K562 (cell line): ENCODE results near the gene NAT14. TPM values are rescaled to one million over a fixed set of nuclear protein-coding genes. Genes with fewer than 3 reads are reported as not detected.

Source experiments
- CSDE1 ChIP-seq, 2 experiments: fragments of 450-650 bp; IDR thresholded peaks; 2 replicates each; pipeline ENCODE4 v1.6.1; 2016; ENCODE audit warnings: mild to moderate bottlenecking in 1 of 2
- DACH1 ChIP-seq: fragments of 450-650 bp; IDR thresholded peaks from 2 replicates; pipeline ENCODE4 v1.6.1; 2018; ENCODE audit not compliant: partially characterized antibody
- E2F6 ChIP-seq, 2 experiments: IDR thresholded peaks; 2 replicates each; pipeline ENCODE4 v1.6.1; 2011; ENCODE audit warnings: borderline replicate concordance in 1 of 2, control low read depth in 1 of 2, low read depth in 1 of 2, low read length in 1 of 2, mild to moderate bottlenecking in 1 of 2, mixed read lengths in 1 of 2, moderate library complexity in 1 of 2; ENCODE audit not compliant: insufficient read depth in 1 of 2, insufficient read length in 1 of 2, poor library complexity in 1 of 2, severe bottlenecking in 1 of 2; ENCODE audit errors: extremely low read depth in 1 of 2
- HBP1 ChIP-seq: fragments of 450-650 bp; formaldehyde crosslinking; IDR thresholded peaks from 2 replicates; pipeline ENCODE4 v1.4.0; 2022; ENCODE audit warnings: missing genetic modification characterization
- NKRF ChIP-seq: fragments of 450-650 bp; IDR thresholded peaks from 2 replicates; pipeline ENCODE4 v1.6.1; 2016; ENCODE audit warnings: borderline replicate concordance
- PHF21A ChIP-seq: fragments of 450-650 bp; IDR thresholded peaks from 2 replicates; pipeline ENCODE4 v1.6.1; 2017; ENCODE audit warnings: low read depth, borderline replicate concordance
- RFX7 ChIP-seq: fragments of 250-450 bp; sonication (Bioruptor Pico); IDR thresholded peaks from 2 replicates; pipeline ENCODE4 v1.5.1; 2021; ENCODE audit warnings: mild to moderate bottlenecking
- SMAD2 ChIP-seq: fragments of 150-350 bp; IDR thresholded peaks from 2 replicates; pipeline ENCODE4 v1.6.1; 2014; ENCODE audit warnings: low read depth, mild to moderate bottlenecking, low read length
- SMAD4 ChIP-seq: fragments of 250-450 bp; sonication (Bioruptor Pico); conservative IDR thresholded peaks from 2 replicates; pipeline ENCODE4 v1.8.0; 2021; ENCODE audit warnings: inconsistent platforms, mild to moderate bottlenecking, moderate library complexity
- TFAP4 ChIP-seq: sonication (generic); formaldehyde crosslinking; IDR thresholded peaks from 2 replicates; pipeline ENCODE4 v1.8.0; 2022; ENCODE audit warnings: missing genetic modification reagents, mild to moderate bottlenecking, moderate library complexity, borderline replicate concordance
- TGIF2 ChIP-seq: sonication (generic); formaldehyde crosslinking; IDR thresholded peaks from 2 replicates; pipeline ENCODE4 v1.8.1; 2022; ENCODE audit warnings: mild to moderate bottlenecking, missing genetic modification reagents, moderate library complexity
- THRA ChIP-seq: fragments of 450-650 bp; IDR thresholded peaks from 2 replicates; pipeline ENCODE4 v1.6.1; 2017; ENCODE audit warnings: mild to moderate bottlenecking, moderate library complexity
- TSHZ1 ChIP-seq: fragments of 250-450 bp; sonication (Bioruptor Pico); IDR thresholded peaks from 2 replicates; pipeline ENCODE4 v1.4.0; 2020; ENCODE audit warnings: mild to moderate bottlenecking, moderate library complexity
- ZC3H4 ChIP-seq: sonication (generic); formaldehyde crosslinking; IDR thresholded peaks from 2 replicates; pipeline ENCODE4 v1.9.0; 2021; ENCODE audit warnings: missing genetic modification reagents, borderline replicate concordance
- ZFP36 ChIP-seq: fragments of 150-350 bp; IDR thresholded peaks from 2 replicates; pipeline ENCODE4 v1.6.1; 2018; ENCODE audit warnings: low read length, low read depth; ENCODE audit not compliant: partially characterized antibody
- ZNF174 ChIP-seq: fragments of 250-450 bp; sonication (Bioruptor Pico); IDR thresholded peaks from 2 replicates; pipeline ENCODE4 v1.4.0; 2020; ENCODE audit warnings: mild to moderate bottlenecking
- polyA plus RNA-seq, 8 experiments: library from polyadenylated mRNA; depleted of rRNA in 4 of 8; stranded (reverse) in 5 of 8; unstranded in 3 of 8; fragments of >200 nt; fragmentation: Nextera tagmentation in 2 of 8; fragmentation: Illumina TruSeq in 1 of 8; extraction: Ambion mirVana in 2 of 8; extraction: Trizol in 1 of 8; gene quantifications; 2 replicates each; pipeline versions ENCODE4 v1.2.1 to v1.2.3, GENCODE V29; 2011 to 2014; ENCODE audit warnings: inconsistent platforms in 1 of 8, missing spikeins in 1 of 8
- total RNA-seq, 7 experiments: library from RNA; depleted of rRNA in 6 of 7; stranded (reverse); fragments of >200 nt in 6 of 7; fragmentation: Illumina TruSeq in 2 of 7; extraction: Trizol in 2 of 7; gene quantifications; 2 replicates each; pipeline versions ENCODE4 v1.2.1 to v1.2.3, GENCODE V29; 2011 to 2021; ENCODE audit warnings: low replicate concordance in 1 of 7

The NAT14 gene
- total and polyA plus RNA-seq, 9 of the 15 experiments (the other 6 are each of a cell fraction or from before 2014, with no cell fraction given), result 2.4 to 77.0 (median 26.7) TPM

GRCh38 chr19:55443824-55444480 lies 41.0 kb upstream of the NAT14 start (continued):
- TF ChIP-seq TGIF2 (CRISPR knock-in tag) (no peak), E2F6 (IDR thresholded peaks at IDR 0.05; ENCODE audit: borderline replicate concordance in 1 of 2, extremely low read depth in 1 of 2, insufficient read depth in 1 of 2, insufficient read length in 1 of 2, low read depth in 1 of 2, low read length in 1 of 2, poor library complexity in 1 of 2, severe bottlenecking in 1 of 2) (no peak), THRA (no peak), TSHZ1 (CRISPR knock-in tag) (no peak), NKRF (no peak), SMAD4 (CRISPR knock-in tag) (no peak), HBP1 (CRISPR knock-in tag) (no peak), RFX7 (no peak), DACH1 (no peak), ZFP36 (no peak), SMAD2 (no peak), PHF21A (no peak), CSDE1 (IDR thresholded peaks at IDR 0.05) (no peak), ZC3H4 (no peak), ZNF174 (CRISPR knock-in tag) (no peak), TFAP4 (CRISPR knock-in tag) (peak; percentile 51)
